Hematopoietic multipotent progenitor cell (in vitro differentiated cells): ENCODE results near the gene IQCM. TPM values are rescaled to one million over a fixed set of nuclear protein-coding genes. Genes with fewer than 3 reads are reported as not detected.

Experiments
- DNase-seq, 3 donors: peaks; one replicate each; pipeline ENCODE4 v3.0.0-alpha.2; 2011 to 2015; ENCODE audit warnings: low read depth in 2 of 3, low spot score in 2 of 3
- total RNA-seq: library from RNA; depleted of rRNA; stranded (reverse); fragments of >200 nt; gene quantifications from one replicate; pipeline ENCODE4 v1.2.3, GENCODE V29; 2012

The IQCM gene
- total RNA-seq, 1 donor, result not detected

DNA sequence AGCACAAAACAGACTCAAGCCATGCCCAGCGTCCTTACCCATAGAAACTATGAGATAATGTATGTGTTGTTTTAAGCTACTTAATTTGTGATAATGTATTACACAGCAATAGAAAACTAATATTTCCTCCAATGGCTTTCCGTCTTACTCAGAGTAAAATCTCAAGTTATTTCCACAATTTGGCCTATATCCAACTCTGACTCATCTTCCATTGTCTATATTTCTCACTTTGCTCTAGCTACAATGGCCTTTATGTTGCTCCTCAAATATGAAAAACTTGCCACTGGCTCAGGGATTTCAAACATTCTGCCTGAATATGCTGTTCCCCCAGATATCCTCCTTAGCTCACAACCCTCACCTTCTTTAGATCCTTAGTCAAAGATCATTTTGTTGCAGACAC is 31.6 kb downstream of the IQCM start:
- no peak for DNase-seq

DNA sequence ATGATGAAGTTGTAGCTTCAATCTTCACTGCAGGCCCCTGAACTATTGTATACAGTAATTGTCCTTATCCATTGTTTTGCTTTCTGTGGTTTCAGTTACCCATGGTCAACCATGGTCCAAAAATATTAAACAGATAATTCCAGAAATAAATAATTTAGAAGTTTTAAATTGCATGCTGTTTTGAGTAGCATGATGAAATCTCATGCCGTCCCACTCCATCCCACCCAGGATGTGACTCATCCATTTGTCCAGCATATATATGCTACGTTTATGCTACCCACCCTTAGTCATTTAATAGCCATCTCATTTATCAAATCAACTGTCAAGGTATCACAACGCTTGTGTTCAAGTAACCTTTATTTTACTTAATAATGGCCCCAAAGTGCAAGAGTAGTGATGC is 34.5 kb downstream of the IQCM start:
- no peak for DNase-seq

DNA sequence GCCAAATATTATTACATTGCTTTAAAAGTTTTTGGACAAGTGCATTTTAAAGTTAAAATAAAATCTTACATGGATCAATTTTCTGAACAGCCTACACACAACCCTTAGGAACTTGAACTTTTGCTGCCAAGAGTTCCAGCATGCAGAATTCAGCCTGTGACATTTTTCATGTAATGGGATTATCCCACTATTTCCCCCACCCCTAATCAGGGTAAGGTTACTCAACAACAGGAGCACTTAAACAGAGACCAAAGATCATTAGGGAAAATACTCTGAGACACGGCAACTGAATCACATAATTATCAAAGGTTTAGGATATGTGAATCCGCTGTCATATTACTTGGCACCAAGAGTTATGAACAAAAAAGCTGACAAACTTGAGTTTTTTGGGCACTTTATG is 47.2 kb downstream of the IQCM start:
- no peak for DNase-seq

DNA sequence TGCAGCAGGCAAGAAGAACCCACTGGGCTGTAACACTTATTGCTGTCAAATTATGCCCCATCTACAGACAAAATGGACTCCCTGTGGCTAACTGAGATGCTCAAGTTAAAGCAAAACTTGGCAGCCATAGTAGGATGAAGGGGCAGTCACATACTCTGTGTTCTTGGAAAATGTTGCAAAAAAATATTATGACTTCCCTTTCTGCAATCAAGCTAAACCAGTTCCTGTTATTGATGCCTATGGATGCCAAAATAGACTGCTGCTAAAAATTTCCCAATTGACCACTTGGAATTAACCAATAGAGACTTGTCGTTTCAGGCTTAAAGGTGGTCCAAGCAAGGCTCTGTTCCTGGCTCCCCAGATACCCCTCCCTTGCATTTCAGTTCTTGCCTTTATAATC is 49.5 kb downstream of the IQCM start:
- no peak for DNase-seq

DNA sequence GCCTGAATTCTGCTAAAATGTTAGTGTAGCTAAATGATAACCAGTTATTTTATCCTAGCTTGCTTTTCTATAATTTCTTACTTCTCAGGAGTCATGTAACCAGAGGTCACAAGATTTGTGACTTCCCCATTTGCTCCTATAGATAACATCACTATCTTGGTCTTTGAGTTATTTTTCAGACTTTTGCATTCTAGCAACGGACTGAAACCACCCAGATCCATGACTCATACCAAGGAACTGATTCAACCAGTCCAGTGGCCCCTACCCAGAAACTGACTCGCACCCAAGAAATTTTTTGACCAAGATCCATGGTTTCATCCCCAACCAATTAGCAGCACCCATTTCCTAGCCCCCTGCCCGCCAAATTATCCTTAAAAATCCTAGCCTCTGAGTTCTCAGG is 50.0 kb downstream of the IQCM start:
- no peak for DNase-seq

DNA sequence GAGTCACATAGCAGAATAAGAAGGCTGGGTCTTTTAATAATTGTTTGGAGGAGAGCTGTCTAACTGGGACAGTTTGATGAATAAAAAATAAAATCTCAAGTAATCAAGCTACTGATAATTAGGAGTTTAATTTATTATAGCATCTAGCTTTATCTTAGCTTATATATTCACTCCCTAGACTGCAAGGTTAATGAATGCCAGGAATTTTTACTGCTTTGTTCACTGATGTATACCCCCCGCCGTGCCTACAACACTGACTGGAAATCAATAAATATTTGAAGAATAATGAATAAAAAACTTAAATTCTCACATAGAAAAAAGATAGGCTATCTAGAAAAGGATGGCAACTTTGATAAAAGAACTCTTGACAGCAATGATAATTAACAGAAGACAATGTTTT is 59.7 kb downstream of the IQCM start:
- DNase-seq, result no peak

DNA sequence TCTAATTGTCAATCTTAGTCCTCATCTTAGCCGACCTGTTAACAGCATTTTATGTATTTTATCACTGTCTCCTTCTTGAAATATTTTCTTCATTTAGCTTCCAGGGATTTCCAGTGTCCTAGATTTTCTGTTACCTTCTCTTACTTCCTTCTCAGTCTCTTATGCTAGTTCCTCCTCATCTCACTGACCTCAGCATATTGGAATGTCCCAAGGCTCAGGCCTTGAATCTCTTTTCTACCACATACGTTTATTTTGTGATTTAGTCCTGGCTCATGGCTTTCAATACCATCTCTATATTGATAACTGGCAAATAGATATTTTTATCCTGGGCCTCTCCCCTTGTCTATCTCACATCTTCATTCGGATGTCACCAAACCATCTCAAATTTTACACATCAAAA is 61.1 kb downstream of the IQCM start:
- DNase-seq, result no peak

DNA sequence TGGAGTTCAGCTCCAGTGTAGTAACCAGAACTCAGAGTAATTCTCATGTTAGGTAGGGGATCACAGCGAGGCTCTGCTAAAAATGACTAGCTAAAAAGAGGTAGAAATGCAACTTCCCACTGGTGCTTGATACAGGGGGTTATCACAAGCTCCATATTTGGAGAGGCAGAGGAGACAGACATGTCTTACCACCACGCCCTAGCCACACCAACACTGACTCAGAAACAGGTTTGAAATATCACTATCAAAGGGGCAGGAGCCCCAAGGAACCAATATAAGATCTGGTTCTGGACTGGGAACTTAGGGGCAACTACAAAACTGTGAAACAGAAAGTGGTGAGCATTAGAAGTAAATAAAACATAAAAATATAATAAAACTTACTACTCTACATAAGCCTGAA is 62.9 kb downstream of the IQCM start:
- no peak for DNase-seq

DNA sequence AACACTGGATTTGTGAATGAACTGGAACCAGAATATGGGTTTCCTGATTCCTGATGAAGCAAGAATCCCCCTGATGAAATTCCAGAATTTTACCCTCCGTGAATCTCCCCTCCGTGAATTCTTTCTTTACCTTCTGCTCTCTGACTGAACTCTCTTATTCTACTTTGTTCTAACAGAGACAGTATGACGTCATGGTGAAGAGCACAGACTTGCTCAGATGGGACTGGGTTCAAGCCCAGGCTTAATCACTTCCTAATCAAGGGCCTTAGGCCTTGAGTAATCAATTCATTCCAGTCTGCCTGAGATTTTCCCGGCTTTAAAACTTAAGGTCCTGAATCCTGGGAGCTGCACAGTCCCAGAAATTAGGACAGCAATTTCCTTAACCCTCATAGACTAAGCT is 64.5 kb downstream of the IQCM start:
- DNase-seq, result no peak

DNA sequence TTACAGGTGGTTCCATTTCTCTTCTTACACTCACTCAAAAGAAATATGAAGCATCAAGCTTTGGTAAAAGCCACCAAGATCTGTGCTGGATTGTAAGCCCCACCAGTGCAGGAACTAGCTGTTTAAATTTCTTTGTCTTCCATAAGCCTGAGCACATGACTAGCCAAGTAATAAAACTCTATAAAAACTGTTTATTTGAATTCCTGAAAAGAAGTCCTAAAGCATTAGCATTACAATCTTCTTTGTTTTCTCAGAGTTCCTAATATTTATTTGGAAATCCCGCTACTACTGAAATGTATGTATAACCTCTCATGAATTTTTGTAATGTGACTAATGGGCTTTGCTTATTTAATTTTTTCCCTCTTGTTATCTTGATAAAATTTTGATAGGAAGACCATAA is 65.9 kb downstream of the IQCM start:
- no peak for DNase-seq

DNA sequence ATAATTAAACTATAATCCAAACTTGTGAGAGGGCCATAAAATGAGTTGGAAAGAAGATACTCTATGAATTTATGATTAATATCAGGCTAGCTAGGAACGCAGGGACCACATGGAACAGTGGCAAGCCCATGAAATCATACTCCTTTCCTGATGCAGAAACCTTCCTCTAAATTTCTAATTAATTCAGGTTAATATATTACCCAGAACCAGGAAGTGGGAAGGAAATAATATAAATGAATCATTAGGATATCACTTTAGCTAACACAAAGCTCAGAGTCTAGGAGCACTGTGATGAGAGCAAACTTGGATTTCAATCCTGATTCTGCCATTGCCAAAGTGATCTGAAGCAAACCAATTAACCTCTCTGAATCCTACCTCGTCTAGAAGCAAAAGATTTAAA is 68.0 kb downstream of the IQCM start:
- no peak for DNase-seq

DNA sequence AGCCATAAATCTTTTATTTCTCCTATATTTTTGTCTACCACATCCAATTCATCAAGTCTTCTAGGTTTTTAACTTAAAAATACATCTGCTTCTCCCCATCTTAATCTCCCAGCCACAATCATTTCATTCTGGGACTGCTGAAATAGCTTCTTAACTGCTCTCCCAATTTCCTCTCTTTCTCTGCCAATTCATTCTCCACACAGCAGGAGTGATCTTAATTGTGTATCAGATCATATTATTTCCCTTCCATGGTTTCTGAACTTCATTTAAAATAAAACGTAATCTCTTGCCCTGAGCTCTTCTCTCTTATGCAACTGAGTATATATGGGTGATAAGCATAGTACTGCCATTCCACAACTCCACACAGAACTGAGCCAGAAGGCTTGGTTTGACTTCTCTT is 69.4 kb downstream of the IQCM start:
- no peak for DNase-seq

DNA sequence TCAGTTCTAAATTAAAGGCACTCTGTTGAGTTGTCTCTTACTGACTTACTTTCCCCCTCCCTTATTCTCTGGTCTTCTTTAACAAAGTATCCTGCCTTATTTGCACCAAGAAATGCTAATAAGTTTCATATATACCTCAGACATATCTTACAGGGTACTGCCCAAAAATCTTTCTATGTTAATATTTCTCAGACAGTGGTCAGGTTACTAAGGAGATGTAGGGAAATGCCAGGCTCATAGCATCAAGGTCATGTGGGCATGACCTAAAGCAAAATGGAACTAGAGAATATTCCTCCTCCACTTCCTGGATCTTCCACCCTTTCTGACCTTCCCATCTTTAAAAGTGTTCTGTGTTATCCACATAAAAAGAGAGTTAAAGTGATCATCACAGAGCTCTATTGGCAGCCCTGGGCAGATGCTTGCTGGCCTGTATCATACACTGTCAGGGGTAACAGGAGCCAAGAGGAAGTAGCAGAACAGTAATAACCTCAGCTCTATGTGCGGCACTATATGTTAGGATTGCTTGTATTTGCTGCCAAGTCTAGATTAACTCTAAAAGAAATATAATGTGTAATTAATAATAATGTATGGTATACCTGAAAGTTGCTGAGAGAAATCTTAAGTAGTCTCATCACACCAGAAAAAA is 74.3 kb downstream of the IQCM start:
- DNase-seq, result no peak

DNA sequence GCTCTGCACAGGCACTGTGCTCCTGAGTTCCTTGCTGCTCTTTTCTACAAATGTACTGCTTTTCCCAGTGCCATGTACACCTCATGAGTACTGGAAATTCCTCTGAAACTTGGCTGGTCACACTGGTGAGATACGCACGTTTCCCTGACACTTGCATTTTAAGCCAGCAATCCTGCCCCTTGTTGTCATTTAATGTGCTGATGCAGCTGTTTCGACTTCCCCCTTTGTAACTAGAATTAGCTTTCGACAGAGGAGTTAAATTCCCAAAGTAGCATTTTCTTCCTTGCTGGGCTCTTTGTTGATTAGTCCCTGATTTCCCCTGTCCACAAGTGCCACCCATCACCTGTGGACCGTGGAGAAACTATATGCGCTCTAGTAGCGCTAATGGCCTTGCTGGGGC is 77.5 kb downstream of the IQCM start:
- DNase-seq, result no peak

DNA sequence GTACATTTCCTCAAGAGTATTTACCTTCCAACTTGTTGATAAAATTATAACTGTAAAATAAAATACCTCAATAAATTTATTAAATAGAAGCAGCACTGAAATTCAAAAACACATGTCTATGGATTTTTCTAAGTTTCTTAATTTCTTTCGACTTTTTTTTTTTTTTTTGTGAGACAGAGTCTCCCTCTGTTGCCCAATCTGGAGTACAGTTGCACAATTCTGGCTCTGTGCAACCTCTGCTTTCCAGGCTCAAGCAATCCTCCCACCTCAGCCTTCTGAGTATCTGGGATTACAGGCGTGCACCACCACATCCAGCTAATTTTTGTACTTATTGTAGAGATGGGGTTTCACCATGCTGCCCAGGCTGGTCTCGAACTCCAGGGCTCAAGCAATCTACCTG is 79.8 kb downstream of the IQCM start:
- DNase-seq, result no peak

DNA sequence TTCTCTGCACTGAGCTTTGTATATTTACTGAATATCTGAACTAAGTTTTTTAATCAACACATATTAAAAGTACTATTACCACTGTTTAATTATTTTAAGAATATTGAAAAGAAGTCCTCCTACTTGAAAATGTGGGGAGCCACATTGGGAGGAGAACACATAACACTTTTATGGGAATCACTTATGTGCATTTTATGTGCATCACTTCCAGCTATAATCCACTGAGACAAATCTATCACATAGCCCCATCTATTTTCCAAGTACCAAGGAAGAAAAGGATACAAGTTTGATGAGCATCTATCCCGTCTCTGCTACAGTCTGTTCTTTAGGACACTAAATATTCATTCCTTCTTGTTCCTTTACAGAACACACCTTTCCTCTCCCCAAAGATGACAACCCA is 87.2 kb downstream of the IQCM start:
- no peak for DNase-seq

DNA sequence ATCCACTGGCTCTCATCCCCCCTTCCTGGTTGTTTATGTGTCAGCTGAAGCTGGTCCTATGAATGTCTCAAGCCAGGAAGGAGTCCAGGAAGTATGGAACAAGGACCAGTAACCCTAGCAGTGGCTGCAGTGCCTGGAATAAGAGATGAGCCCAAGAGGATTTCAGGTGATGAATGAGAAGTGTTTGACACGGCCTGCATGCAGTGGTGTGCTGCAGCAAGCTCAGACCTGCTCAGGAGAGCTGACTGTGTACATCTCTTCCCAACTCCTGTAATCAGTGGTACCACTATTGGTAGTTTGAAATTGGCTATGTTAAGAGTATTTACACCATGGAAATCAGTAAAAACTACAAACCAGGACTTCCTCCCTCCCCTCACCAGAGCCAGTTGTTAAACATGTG is 88.0 kb downstream of the IQCM start:
- DNase-seq, result no peak

DNA sequence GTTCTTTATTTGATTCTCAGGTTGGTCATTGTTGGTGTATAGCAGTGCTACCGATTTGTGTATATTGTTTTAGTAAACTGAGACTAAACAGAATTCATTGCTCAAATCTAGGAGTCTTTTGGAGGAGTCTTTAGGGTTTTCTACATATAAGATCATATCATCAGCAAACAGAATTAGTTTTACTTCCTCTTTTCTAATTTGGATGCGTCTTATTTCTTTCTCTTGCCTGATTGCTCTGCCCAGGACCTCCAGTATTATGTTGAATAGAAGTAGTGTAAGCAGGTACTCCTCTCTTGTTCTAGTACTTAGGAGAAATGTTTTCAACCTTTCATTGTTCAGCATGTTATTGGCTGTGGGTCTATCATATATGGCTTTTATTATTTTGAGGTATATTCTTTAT is 92.6 kb downstream of the IQCM start:
- no peak for DNase-seq

DNA sequence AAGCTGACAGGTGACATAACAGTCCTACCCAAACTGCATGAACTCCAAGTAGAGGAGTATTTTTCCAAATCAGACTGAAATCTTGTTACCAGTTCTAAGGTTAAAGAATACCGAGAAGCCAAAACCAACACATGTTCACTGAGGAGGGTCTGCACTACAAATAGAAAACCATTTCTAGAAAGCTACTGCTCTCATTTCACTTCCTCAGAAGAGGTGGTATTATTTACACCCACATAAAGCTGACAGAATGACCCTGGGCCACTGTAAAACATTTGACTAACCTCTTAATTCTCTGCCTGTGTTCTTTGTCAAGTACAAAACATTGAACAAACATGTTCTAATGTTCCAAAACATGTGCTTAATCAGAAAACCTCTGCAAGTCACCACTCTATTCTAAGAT is 95.8 kb downstream of the IQCM start:
- DNase-seq, result no peak

DNA sequence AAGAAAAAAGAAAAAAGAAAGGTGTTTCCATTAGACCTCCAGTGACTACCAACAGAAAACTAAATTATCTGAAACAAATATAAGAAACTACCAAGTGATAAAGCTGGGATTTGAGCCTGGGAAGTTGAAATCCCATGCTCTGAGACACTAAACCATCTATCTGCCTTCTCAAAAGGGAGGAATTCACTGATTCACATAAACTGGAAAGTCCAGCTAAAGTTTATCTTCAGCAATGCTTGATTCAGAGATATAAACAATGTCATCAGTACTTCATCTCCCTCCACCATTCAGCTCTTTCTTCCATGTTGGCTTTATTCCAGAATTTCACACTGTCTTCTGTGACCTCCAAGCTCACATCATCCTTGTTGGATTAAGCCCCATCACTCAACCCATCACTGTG is 96.3 kb downstream of the IQCM start:
- DNase-seq, result no peak

DNA sequence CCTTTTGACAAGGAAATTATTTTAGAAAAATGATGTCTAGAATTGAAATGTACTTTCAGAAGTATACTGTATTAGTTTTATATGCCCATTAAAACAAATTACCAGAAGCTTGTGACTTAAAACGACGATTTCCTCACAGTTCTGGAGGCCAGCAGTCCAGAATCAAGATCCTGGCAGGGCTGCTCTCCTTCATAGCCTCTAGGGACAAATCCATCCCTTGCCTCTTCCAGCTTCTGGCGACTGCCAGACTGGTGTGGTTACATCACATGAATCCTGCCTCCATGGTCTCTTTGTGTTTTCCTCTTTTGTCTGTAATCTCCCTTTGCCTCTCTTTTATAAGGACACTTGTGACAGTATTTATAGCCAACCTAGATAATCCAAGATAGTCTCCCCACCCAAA is 97.1 kb downstream of the IQCM start:
- DNase-seq, result no peak

DNA sequence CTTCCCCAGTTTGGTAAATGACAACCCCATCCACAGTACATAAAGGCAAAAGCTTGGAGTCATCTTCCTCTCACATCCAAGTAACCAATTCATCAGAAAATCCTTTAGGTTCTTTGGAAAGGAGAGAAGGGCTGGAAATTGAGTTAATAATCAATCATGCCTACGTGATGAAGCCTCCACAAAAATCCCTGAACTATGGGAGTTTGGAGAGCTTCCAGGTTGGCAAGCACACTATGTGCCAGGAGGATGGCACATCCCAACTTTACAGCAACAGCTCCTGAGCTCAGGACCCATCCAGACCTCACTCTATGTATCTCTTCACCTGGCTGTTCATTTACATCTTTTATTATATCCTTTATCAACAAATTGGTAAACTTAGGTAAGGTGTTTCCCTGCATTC is 98.9 kb downstream of the IQCM start:
- no peak for DNase-seq

DNA sequence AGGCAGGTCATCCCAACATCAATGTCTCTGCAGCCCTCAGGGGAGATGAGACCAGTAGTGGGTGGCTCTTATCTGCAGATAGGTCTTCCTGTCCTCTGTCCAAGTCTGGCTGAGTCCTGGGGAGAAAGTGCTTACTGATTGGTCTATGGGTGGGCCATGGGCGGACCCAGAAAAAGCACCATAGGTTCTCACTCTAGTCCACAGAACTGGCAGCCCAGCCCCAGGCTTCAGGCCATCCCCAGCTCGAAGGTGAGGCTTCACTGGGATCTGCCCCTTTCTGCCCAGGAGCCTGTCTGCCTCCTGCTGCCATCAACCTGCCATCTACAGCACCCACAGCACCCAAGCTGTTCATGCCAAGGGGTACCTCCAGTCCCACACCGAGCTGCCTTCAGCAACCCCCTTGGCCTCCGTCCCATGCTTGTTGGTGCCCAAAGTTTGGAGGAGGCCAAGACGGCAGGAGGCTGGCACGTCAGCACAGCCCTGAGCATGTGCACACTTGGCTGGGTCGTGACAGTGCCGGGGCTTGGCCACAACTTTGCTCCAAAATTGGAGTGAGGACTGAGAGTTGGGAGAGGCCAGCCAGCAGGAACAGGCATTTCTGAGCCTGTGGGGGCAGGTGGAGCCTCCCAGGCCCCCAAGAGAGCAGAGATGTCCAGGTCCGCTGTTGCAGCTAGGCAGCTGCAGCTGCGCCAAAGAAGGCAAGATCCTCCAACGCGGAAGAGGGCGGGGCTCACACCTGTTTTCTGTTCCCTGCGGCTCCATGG is 99.6 kb downstream of the IQCM start:
- DNase-seq, result no peak
